Ramos (cell line): Measurements from ENCODE around the gene DUSP28.
"Not testable (repeated sequence)": the region's sequence is repeated elsewhere in the genome, so short reads cannot be mapped to it uniquely, and the experiment has no call there.

Source experiments
- in situ Hi-C: fragments of 300-500 bp; cut with MboI; formaldehyde crosslinking; loops from one replicate; pipeline ENCODE4 v1.14.3; 2022; ENCODE audit warnings: low sequenced_read_pairs; ENCODE audit not compliant: unreplicated experiment

Gene DUSP28

GRCh38 chr2:240525802-240526201 is 34.4 kb upstream of the DUSP28 start:
- in situ Hi-C loops, result no loop called here

GRCh38 chr2:240526521-240526920 is 33.6 kb upstream of the DUSP28 start:
- in situ Hi-C loops, result no loop called here

DNA sequence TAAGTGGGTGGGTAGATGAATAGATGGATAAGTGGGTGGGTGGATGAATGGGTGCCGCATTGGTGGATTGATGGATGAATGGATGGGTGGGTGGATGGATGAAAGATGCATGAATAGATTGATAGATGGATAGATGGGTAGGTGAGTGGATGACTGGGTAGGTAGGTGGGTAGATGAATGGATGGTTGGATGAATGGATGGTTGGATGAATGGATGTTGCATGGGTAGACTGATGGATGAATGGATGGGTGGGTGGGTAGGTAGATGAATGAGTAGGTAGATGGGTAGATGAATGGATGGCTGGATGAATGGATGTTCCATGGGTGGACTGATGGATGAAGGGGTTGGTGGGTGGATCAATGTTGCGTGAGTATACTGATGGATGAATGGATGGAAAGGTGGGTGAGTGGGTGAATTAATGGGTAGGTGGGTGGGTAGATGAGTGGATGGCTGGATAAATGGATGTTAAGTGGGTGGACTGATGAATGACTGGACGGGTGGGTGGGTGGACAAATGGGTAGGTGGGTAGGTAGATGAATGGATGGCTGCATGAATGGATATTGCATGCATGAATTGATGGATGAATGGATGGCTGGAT is 32.9 kb upstream of the DUSP28 start:
- in situ Hi-C loops, result no loop called here

DNA sequence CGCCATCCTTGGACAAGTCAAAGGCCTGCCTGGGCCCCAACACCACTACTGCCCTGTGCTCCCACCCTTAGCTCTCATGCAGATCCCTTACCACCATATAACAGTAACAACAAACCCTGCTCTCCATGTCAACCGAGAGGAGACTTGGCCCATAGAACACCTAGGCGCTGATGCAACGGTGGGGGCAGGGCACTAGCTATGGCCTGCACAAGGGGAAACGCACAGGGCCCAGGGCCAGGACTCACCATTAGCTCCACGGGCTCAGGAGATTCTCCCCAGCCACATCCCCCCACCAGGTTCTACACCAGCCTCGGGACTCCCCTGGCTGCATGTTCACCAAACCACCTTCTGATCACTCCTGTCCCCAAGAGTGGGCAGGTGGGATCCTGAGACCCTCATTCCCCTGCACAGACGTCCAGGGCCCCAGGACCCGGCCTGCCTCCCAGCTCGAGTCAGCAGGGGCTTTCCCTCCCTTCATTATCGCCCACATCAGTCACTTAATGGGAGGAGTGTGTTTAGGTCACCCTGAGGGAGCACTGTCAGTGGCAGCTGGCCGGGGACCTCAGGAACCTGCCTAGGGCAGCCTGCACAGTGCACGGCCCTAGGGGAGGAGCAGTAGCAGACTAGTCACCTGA is 31.6 kb upstream of the DUSP28 start:
- in situ Hi-C loops, result no loop called here

DNA sequence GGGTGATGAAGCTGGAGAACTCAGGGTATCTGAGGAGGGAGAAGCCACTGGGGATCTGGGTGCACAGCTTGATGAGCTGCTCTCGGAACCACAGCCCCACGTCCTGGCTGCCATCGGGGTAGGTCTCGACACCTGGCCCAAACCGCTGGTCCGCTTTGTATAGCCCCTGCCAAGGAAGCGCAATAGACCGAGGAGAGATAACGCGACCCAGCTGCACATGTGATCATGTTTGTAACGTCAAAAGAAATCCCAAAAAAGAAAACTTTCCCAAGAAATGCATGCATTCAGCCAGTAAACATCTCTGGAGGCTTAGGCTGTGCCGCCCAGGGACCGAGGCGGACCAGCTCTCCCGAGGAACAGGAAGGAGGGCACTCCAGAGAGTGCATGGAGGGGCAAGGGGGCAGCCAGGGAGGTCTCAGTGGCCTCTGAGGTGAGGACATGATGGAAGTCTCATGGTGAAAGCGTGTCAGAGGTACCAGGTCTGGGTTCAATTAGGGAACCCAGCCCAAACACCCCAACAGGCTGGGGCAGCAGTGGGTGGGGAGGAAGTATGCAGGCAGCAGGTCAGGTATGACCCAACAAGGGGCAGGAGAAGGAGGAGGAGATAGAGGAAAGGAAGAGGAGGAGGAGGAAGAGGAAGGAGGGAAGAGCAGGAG is 30.7 kb upstream of the DUSP28 start:
- in situ Hi-C loops, result no loop called here

GRCh38 chr2:240530181-240530580 is 30.0 kb upstream of the DUSP28 start:
- in situ Hi-C loops, result no loop called here

GRCh38 chr2:240531038-240531437 is 29.1 kb upstream of the DUSP28 start:
- in situ Hi-C loops, result no loop called here

DNA sequence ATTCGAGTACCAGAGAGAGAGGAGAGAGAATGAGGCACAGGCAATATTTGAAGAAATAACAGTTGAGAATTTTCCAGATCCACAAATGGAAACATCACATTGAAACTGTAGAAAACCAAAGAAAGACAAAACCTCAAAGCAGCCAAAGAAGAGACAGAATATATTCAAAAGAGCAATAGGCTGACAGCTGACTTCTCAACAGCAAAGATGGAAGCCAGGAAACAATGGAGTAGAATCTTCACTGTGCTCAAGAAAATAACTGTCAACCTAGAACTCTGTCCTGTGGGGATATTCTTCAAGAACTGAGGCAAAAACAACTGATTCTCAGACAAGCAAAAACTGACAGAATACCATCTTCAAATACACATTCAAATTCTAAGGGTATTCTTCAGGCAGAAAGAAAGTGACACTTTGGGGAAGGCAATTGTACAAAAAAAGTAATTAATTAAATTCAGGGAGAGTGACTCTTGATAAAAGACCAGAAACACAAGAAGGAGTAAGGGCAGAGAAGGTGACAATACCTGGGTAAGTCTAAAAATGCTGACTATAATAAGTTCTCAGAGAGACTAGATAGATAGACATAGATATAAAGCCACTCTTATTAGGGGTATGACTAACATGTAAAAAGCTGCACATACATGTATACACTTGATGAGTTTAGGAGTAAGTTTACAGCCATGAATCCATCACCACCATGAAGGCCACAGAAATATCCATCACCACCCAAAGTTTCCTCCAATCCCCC is 28.0 kb upstream of the DUSP28 start:
- in situ Hi-C loops, result no loop called here

- in situ Hi-C loops, result no loop called here
These were observed 22.0 kb upstream of the DUSP28 start for GRCh38 chr2:240538031-240538780.

DNA sequence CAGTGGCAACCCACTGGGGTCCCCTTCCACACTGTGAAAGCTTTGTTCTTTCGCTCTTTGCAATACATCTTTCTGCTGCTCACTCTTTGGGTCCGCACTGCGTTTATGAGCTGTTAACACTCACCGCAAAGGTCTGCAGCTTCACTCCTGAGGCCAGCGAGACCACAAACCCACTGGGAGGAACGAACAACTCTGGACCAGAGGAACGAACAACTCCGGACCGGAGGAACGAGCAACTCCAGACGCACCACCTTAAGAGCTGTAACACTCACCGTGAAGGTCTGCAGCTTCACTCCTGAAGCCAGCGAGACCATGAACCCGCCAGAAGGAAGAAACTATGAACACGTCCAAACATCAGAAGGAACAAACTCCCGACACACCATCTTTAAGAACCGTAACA is 21.1 kb upstream of the DUSP28 start:
- in situ Hi-C loops, result not testable (repeated sequence)

DNA sequence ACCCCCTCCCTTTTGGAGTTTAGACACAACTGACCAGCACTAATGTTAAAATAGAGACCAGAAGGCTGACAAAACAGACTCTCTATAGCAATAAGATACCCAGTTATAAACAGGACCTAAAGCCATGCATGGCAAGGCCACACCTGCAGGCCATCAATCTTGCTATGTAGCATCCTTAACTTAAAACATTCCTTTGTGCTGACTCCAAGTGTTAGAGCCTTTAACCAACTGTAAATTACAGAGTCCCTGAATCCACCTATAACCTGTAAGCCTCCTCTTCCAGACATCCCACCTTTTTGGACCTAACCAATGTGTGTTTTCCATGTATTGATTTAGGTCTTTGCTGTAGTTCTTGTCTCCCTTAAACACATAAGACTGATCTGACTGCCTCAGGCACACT is 20.3 kb upstream of the DUSP28 start:
- in situ Hi-C loops, result no loop called here

- in situ Hi-C loops, result no loop called here
These were observed 8.9 kb upstream of the DUSP28 start for GRCh38 chr2:240551288-240551687.

- in situ Hi-C loops, result no loop called here
These were observed 8.3 kb upstream of the DUSP28 start for GRCh38 chr2:240551811-240552210.

- in situ Hi-C loops, result no loop called here
These were observed 6.1 kb upstream of the DUSP28 start for GRCh38 chr2:240553956-240554480.

- in situ Hi-C loops, result no loop called here
These were observed 5.2 kb upstream of the DUSP28 start for GRCh38 chr2:240554767-240555493.

DNA sequence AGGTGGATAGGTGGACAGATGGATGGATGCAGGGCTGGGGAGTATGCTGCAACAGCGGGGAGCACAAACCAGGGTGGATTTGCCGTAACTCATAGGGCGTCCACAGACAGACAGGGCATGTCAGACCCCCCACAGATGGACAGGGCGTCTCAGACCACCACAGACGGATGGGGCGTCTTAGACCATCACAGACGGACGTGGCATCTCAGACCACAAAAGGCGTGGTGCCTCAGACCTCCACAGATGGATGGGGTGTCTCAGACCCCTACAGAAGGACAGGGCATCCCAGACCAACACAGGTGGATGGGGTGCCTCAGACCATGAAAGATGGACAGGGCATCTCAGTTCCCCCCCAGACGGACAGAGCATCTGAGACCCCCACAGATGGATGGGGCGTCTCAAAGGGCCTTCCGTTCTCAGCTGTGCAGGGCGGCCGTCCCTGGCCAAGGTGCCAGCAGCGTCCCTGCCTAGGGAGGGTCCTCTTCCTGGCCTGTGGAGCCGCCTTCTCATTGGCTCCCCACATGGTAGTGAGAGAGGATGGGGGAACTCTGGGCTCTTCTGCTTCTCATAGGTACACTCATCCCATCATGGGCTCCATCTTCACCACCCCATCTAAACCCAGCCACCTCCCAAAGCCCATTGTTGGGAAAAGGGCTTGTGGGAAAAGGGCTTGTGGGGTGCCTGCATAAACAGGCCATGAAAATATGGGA is 4.5 kb upstream of the DUSP28 start:
- in situ Hi-C loops, result no loop called here

- in situ Hi-C loops, result no loop called here
These were observed 3.5 kb upstream of the DUSP28 start for GRCh38 chr2:240556553-240557100.

DNA sequence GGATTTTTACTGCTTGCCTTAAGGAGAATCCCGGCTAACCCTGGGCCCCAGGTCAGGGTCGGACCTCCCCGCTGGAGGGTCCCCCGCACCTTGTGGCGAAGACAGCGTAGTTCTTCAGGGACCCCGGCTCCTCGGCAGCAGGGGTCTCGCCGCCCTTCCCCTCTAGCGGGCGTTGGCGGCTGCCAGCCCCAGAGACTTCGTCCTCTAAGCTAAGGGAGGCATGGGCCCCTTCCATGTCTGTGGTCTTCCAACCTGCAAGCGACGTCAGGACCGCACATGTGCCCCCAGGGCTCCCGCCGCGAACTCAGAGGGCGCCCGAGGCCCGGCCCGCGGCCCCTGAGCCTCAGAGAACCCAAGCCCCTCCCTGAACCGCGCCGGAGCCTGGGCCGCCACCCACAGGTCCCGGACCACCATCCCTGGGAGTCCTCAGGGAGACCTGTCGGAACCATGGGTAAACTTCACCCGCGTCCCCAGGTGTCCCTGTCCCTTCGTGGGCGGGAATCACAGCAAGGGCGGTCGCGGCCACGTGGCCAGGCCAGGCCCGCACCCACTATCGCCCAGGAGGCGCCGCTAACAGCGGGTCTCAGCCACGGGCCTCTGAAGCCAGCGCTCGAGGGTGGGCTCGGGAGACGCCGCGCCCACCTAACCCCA is 2.9 kb upstream of the DUSP28 start:
- in situ Hi-C loops, result no loop called here
